ENCODE data around the gene CRYBB2.
"Not testable (repeated sequence)": the region's sequence is repeated elsewhere in the genome, so short reads cannot be mapped to it uniquely, and the experiment has no call there.

The CRYBB2 gene

GRCh38 chr22:25235547-25236290 is 16.3 kb downstream of the CRYBB2 start:
- DNase-seq: peak; percentile 86

DNA sequence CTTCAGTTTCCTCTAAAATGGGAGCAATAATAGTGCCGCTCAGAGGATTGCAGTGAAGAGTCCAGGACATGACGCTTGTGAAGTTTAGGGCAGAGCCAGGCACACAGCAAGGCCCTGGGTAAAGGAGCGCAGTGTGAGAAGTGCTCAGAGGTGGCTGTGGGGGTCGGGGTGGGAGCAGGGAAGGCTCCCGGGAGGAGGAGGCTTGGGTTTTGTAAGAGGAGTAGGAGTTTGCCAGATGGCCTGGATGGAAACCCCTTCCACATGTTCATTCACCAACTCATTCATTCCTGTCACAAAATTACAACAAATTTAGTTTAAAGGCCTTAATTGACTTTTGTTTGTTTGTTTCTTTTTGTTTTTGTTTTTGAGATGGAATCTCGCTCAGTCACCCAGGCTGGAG is 17.0 kb downstream of the CRYBB2 start:
- no peak for DNase-seq

- no peak for DNase-seq
These were observed 18.1 kb downstream of the CRYBB2 start for GRCh38 chr22:25237503-25237902.

GRCh38 chr22:25238058-25238457 is 18.6 kb downstream of the CRYBB2 start:
- not testable (repeated sequence) for DNase-seq

GRCh38 chr22:25255169-25255568 is 35.7 kb downstream of the CRYBB2 start:
- not testable (repeated sequence) for DNase-seq

GRCh38 chr22:25267567-25267966 is 48.1 kb downstream of the CRYBB2 start:
- DNase-seq: not testable (repeated sequence)

GRCh38 chr22:25268902-25269301 is 49.5 kb downstream of the CRYBB2 start:
- DNase-seq: not testable (repeated sequence)

GRCh38 chr22:25270061-25270460 is 50.6 kb downstream of the CRYBB2 start:
- DNase-seq: not testable (repeated sequence)

- DNase-seq: not testable (repeated sequence)
These were observed 53.8 kb downstream of the CRYBB2 start for GRCh38 chr22:25273231-25273630.

DNA sequence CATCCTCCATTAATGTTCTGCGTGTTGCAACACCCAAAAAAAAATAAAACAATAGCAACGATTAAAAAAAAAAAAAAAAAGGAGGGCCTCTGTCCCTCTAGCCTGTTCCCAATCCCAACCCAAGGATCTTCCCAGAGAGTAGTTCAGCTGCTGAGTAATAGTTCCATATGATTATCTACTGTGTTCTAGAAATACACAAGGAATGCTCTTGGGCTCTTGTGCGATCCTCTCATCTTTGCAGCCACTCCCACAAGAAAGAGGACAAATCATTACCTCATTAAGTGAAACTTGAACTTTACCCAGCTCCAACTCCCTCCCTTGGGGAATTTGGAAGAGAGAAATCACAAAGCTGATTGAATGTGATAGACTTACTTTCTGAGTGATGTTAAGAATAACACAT is 54.5 kb downstream of the CRYBB2 start:
- not testable (repeated sequence) for DNase-seq

- not testable (repeated sequence) for DNase-seq
These were observed 60.7 kb downstream of the CRYBB2 start for GRCh38 chr22:25280118-25280517.

Measured in hematopoietic multipotent progenitor cell treated with erythropoietin and hydrocortisone succinate and interleukin-3 and kit ligand, for 4 days (in vitro differentiated cells).